Stimulated activated CD8-positive, alpha-beta memory T cell treated with anti-CD3 and anti-CD28 coated beads, Interleukin-12 subunit alpha, Interleukin-12 subunit beta, amount 100 ng/mL, for 24 hours (primary cell): Measurements from ENCODE around the gene CFAP73.

ENCODE experiments used
- DNase-seq: peaks from one replicate; pipeline ENCODE4 v3.0.0-alpha.2; 2020; ENCODE audit errors: extremely low read depth

The CFAP73 gene

GRCh38 chr12:113142173-113142885 lies 7.2 kb upstream of the CFAP73 start:
- DNase-seq: no peak

DNA sequence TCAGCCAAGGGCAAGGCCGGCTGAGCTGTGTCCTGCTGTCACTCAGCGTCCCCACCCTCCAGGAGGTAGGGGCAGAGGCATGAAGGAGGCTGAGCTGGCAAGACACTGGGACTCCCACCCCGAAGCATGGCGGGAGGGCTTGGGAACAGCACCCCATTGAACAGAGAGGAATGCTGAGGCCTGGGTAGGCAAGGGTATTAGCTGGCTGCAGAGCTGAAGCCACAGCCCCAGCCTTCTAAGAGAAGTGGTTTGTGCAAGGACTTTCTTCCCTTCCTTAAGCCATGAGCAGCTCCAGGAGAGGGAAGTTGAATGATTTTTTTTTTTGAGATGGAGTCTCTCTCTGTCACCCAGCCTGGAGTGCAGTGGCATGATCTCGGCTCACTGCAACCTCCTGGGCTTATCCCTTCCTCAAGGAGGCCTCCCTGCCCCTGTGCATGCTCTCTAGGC lies 6.6 kb upstream of the CFAP73 start:
- DNase-seq: no peak

GRCh38 chr12:113143959-113144358 lies 5.6 kb upstream of the CFAP73 start:
- DNase-seq: no peak

- DNase-seq: no peak
Observed at GRCh38 chr12:113144806-113145205, 4.7 kb upstream of the CFAP73 start.

- no peak for DNase-seq
Observed at GRCh38 chr12:113145720-113146551, 3.6 kb upstream of the CFAP73 start.

DNA sequence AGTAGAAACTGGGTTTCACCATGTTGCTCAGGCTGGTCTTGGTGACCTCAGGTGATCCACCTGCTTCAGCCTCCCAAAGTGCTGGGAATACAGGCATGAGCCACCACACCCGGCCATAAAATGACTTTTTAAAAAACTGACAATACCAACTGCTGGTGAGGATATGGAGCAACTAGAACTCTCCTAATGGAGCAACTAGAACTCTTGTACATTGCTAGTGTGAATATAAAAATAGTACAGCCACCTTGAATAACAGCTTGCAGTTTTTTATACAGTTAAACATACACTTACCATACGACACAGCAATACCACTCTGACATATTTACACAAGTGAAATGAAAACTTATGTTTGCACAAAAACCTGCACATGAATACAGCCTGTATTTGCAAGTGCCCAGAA lies 2.5 kb upstream of the CFAP73 start:
- DNase-seq: no peak

DNA sequence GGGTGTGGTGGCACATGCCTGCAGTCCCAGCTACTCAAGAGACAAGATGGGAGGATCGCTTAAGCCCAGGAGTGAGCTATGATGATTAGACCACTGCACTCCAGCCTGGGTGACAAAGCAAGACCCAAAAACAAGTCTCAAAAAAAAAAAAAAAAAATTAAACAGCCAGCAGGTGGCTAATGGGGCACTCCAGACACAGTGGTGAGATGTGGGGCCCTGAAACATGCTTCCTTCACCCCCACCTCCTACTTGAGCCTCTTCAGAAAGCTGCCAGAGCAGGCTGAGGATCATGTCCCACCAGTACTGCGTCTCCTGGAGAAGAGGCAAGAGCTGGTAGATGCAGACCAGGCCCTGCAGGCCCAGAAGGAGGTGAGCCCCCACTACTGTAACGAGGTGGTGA lies 2.1 kb downstream of the CFAP73 start:
- DNase-seq: no peak

DNA sequence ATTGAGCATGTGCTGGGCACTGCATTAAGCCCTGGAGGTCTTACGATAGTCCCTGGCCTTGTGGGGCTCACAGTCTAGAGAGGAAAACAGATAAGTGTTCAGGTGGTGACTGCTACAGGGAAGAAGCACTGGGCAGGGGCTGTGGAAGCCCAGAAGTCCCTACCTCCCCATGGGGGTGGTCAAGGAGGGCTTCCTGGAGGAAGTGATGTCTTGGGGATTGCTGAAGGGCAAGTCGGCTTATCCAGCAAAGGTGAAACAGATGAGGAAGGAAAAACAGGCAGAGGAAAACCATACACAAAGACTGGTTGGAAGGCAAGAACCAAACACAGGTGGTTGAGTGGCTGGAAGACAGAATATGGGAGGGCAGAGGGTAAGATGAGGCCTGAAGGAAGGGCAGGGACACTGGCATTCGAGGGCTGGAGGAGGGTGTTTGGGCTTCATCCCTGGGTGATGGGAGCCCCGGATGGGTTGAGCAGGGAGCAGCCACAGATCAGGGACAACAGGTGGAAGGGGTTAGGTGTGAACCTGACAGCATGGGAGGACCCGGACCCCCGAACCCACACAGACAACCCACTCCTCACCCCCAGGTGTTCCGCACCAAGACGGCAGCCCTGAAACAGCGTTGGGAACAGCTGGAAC lies 2.8 kb downstream of the CFAP73 start:
- no peak for DNase-seq

GRCh38 chr12:113152835-113153814 lies 3.6 kb downstream of the CFAP73 start:
- no peak for DNase-seq

- DNase-seq: no peak
Observed at GRCh38 chr12:113154351-113154973, 4.9 kb downstream of the CFAP73 start.

- no peak for DNase-seq
Observed at GRCh38 chr12:113155060-113155459, 5.5 kb downstream of the CFAP73 start.

DNA sequence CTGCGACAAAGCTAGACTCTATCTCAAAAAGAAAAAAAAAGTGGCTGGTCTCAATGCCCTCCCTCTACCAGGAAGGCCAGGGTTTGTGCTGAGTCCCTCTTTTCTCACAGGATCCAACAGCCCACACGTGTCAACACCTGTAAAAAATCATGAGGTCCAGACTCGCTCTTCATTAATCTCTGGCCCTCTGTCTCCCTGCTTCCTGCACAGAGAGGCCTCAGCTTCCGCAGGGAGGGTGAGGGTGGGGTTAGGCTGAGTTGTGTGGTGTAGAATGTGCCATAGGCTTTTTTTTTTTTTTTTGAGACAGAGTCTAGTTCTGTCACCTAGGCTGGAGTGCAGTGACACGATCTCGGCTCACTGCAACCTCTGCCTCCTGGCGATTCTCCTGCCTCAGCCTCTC lies 6.1 kb downstream of the CFAP73 start:
- DNase-seq: no peak

GRCh38 chr12:113157218-113157859 lies 7.8 kb downstream of the CFAP73 start:
- no peak for DNase-seq

DNA sequence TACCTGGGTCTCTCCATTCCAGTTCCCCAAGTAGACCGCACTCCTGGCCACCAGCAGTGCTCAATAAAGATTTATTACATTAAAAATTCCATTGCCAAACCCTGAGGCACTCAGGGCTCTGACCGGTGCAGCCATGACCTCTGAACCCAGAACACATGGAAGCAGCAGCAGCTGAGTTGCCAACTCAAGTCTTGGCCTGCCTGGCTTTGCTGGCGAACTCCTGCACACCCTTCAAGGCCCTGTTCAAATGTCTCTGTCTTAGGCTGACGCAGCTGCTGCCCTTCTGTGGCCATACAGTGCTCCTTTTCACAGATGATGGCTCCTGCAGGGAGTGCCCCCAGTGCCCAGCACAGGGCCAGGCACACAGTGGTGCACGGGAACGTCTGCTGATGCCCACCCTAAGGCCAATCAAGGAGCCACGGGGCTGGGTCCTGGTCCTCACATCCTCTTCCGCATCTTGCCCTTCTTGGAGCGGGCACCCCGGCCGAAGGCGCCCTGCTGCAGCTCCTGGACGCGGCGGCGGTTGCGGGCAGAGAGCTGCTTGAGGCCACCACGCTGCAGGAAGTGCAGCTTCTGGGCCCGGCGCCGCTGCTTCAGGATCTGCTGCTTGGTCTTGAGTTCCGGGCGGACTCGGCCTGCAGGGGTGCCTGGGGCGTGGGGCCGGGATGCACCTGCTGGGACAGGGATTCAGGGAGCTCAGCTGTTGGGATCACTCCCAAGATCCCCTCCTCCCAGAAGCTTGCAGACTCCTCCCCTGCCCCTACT lies 9.1 kb downstream of the CFAP73 start:
- DNase-seq: no peak

DNA sequence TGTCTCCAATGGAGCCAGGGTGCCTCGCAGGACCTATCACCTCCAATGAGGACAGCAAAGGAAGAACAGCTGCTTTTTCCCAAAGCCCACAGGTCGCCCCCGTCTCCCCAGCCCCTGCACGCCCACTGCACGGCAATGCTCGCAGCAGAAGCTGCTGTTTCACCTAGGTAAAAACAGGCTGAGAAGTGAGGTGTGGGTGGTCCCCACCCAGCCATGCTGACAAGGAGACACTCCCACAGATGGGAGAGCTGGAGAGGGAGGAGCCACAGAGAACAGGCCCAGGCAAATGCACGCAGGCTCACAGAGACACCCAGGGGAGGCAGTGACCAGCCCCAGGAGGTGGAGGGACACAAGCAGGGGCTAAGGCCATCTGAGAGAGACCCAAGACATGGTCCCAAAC lies 10.4 kb downstream of the CFAP73 start:
- DNase-seq: no peak

DNA sequence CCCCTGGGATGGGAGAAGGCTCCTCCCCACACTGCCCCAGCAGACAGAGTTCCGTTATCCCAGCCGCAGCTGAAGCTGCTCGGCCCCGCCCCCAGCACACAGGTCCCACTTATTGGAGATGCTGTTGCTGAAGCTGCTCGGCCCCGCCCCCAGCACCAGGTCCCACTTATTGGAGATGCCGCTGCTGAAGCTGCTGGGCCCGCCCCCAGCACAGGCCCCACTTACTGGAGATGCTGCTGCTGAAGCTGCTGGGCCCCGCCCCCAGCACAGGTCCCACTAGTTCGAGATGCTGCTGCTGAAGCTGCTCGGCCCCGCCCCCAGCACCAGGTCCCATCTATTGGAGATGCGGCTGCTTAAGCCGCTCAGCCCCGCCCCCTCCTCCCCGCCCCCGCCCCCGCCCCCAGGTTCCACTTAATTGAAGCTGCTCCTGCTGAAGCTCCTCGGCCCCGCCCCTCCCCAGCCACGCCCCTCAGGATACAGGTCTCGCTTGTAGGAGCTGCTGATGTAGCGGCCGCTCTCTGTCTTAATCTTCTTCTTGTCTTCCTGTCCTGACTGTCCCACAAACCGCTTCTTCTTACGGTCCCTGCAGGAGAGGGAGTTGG lies 12.0 kb downstream of the CFAP73 start:
- no peak for DNase-seq

DNA sequence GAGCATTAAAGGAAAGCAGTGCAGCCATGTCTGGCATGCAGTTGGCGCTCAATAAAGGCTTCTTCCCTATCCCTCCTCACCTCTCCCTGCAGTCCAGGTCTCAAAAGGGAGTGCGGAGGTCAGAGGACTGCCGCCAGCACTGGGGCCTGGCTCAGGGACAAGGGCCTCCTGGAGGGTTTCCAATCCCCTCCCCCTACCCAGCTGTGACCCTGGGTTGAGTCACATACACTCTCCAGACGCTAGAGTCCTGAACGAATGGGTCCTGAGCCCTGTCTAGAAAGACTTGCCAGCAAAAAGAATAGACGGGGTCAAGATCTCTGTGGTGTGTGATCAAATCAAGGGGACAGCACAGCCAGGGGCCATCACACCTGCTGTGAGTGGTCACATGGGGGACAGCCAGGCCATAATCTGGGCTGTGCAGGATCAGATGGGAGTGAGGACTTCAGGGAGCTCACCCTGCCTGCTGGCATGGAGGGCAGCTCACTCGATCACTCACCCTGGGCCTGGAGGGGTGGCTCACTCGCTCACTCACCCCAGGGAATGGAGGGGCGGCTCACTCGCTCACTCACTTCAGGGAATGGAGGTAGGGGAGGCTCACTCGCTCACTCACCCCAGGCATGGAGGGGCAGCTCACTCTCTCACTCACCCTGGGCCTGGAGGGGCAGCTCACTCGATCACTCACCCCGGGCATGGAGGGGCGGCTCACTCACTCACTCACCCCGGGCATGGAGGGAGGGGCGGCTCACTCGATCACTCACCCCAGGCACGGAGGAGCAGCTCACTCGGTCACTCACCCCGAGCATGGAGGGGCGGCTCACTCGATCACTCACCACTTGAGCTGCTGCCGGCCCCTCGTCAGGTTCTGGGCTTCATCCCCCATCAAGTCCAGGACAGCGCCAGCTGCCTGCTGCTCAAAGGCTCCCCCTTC lies 12.8 kb downstream of the CFAP73 start:
- no peak for DNase-seq

- no peak for DNase-seq
Observed at GRCh38 chr12:113163030-113163360, 13.5 kb downstream of the CFAP73 start.
